Activated naive CD8-positive, alpha-beta T cell (primary cell): ENCODE data around the gene VPS11.
"Not testable (repeated sequence)": the region's sequence is repeated elsewhere in the genome, so short reads cannot be mapped to it uniquely, and the experiment has no call there.

ENCODE experiments used
- H3K27ac Mint-ChIP-seq: one replicate; pipeline ENCODE4 v1.8.0; 2021; ENCODE audit warnings: mixed read lengths
- H3K27me3 Mint-ChIP-seq: one replicate; pipeline ENCODE4 v1.8.0; 2021; ENCODE audit warnings: mixed read lengths
- H3K36me3 Mint-ChIP-seq: one replicate; pipeline ENCODE4 v1.8.0; 2021; ENCODE audit warnings: mixed read lengths
- H3K4me1 Mint-ChIP-seq: one replicate; pipeline ENCODE4 v1.8.0; 2021; ENCODE audit warnings: low read depth, mixed read lengths
- H3K4me3 Mint-ChIP-seq: one replicate; pipeline ENCODE4 v1.8.0; 2021; ENCODE audit warnings: mild to moderate bottlenecking, mixed read lengths
- H3K9me3 Mint-ChIP-seq: one replicate; pipeline ENCODE4 v1.8.0; 2021; ENCODE audit warnings: low read depth, mixed read lengths

The VPS11 gene

DNA sequence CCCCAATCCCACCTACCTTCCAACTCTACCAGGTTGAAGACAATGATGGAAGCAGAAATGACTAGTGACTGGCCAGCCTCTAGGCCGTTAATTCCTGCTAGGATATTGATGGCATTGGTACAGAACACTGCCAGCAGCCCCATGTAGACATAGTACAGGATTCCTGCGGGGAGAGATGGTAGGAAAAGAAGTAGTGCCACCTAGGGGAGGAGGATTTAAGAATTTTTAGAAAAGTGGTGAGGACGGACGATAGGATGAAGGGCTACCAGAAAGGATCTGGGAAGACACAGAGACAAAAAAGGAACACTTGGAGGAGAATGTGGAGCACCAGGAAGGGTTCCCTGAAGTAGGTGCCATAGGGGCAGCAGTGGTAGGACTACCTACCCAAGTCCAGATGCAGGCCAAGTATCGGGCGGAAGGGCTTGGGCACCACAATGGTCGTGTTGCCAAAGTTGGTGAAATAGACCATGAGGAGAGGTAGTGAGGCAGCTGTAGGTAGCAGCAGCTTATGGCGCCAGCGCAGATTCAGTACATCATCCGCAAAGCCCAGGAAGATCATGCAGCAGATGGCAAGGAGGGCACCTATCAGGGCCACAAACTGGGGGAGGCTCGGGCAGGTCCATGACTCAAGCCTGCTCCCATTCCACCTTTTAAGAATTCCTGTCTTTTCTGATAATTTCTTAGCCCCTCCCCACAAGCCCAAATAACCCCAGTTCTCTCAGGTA is 32.8 kb downstream of the VPS11 start:
- H3K36me3 Mint-ChIP-seq: peaks cover 8% of the 10 kb centered on the region
- H3K4me3 Mint-ChIP-seq: peak overlapping the region; percentile 98
- H3K27ac Mint-ChIP-seq: peak overlapping the region; percentile 100
- H3K27me3 Mint-ChIP-seq: no peaks in the 10 kb centered on the region
- peaks cover 43% of the 10 kb centered on the region for H3K4me1 Mint-ChIP-seq
- no peaks in the 10 kb centered on the region for H3K9me3 Mint-ChIP-seq

DNA sequence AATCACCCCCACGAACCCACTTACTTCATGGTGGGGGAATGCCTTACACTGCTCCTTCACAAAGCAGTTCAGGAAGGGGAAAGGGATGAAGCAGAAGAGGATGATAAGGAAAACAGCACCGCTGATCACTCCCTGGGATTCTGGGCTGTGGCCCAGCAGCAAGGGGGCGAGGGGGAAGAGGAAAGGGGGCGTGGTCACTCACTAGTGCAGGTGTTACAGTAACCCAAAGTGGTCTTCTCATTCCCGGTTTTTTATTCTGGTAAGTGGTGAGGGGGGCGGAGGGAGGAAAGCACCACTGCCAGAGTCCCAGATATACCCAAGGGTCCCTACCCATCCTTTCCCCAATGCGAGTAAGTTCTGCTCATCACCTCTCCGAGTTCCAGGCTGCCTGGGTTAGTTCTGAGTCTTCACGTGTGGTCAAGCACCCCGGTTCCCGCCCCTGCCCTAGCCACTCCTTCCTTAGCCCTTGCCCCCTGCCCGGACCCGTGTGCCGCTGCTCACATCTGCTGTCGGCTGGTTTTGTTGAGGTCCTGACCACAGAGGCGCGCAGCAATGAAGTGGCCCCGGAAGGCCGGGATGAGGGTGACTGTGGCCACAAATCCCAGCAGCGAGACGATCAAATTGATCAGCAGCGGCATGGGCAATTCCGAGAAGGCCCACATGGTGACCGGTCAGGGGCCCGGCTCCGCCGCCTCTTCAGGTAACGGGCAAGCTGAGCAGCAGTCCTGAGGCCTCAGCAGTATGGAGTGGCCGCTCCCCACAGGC is 33.6 kb downstream of the VPS11 start:
- Mint-ChIP-seq H3K27ac (peak overlapping the region; percentile 100), H3K9me3 (no peaks in the 10 kb centered on the region), H3K4me1 (peaks cover 38% of the 10 kb centered on the region), H3K27me3 (no peaks in the 10 kb centered on the region), H3K4me3 (peak overlapping the region; percentile 98), H3K36me3 (peaks cover 8% of the 10 kb centered on the region)

DNA sequence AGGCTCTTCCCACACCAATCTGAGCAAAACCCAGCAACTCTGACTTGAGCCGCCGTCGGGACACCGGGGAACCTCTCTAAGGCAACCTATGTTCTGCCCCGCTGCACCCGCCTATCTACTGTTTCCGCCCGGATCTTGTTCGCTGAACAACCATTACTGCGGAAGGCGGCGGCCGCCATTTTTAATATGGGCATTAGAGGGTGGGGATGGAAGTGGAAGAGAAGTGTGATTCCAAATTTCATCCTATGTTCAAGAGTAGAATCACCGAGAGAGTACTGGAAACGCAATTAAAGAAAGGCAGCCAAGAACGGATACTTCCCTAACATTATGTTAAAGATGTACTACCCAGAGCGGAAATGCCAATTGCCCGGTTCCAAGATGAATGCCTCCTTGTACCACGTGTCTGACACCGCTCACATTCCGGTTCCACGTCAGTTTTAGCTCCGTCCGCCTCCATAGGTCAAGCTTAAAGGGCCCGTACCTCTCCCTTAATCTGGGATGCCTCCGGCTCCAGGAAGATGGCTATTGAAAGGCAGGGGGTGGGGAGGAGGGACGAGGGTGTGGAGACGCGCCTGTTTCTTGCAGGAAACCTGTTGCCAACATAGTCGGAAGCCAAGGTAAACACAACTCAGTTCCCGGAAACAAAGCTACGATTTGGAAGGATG is 34.3 kb downstream of the VPS11 start, which contains the start of gene DPAGT1:
Gene DPAGT1, minus strand, starts transcription at position 95 of the 665 bp plus-strand sequence. CDS start 198 bp downstream, outside the sequence.
- Mint-ChIP-seq H3K27me3 (no peaks in the 10 kb centered on the region), H3K36me3 (peaks cover 4% of the 10 kb centered on the region), H3K4me3 (peak within 1 kb of the TSS; percentile 98), H3K9me3 (no peaks in the 10 kb centered on the region), H3K27ac (peak within 1 kb of the TSS; percentile 100), H3K4me1 (peaks cover 44% of the 10 kb centered on the region)

DNA sequence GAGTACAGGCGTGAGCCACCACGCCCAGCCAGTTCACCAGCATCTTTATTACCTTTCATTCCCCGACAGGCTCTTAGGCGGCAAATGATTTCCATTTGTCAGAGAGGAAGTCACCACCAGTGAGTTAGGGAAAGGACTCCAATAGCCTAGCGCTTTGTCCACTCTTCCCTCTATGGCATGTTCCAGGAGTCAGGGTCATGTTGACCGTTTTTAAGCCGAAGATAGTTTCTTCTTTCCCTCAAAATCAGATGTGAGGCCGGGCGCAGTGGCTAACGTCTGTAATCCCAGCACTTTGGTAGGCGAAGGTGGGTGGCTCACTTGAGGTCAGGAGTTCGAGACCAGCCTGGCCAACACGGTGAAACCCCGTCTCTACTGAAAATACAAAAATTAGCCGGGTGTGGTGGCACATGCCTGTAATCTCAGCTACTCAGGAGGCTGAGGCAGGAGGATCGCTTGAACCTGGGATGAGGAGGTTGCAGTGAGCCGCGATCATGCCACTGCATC is 35.6 kb downstream of the VPS11 start:
- peak overlapping the region; percentile 100 for H3K27ac Mint-ChIP-seq
- H3K27me3 Mint-ChIP-seq, H3K36me3 Mint-ChIP-seq, H3K9me3 Mint-ChIP-seq: not testable (repeated sequence)
- peak overlapping the region; percentile 98 for H3K4me3 Mint-ChIP-seq
- H3K4me1 Mint-ChIP-seq: peaks cover 46% of the 10 kb centered on the region

DNA sequence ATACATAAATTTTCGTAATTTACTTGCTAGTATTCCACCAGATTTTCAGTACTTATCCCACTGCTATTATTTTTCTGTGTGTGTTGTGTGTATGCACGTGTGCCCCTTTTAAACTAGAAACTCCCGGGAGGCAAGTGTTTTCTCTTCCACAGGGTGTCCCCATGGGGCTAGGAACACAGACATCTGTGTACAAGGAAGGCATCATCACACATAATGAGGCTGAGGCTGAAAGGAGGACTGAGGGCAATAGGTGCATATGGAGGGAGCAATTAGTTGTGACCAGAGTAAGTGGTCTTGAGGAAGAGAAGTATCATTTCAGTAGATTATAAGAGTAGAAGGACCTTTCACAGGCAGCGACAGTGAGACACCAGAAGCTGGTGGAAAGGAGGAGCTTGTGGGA is 36.2 kb downstream of the VPS11 start:
- peak overlapping the region; percentile 98 for H3K4me3 Mint-ChIP-seq
- H3K4me1 Mint-ChIP-seq: peaks cover 48% of the 10 kb centered on the region
- H3K36me3 Mint-ChIP-seq: peaks cover 3% of the 10 kb centered on the region

DNA sequence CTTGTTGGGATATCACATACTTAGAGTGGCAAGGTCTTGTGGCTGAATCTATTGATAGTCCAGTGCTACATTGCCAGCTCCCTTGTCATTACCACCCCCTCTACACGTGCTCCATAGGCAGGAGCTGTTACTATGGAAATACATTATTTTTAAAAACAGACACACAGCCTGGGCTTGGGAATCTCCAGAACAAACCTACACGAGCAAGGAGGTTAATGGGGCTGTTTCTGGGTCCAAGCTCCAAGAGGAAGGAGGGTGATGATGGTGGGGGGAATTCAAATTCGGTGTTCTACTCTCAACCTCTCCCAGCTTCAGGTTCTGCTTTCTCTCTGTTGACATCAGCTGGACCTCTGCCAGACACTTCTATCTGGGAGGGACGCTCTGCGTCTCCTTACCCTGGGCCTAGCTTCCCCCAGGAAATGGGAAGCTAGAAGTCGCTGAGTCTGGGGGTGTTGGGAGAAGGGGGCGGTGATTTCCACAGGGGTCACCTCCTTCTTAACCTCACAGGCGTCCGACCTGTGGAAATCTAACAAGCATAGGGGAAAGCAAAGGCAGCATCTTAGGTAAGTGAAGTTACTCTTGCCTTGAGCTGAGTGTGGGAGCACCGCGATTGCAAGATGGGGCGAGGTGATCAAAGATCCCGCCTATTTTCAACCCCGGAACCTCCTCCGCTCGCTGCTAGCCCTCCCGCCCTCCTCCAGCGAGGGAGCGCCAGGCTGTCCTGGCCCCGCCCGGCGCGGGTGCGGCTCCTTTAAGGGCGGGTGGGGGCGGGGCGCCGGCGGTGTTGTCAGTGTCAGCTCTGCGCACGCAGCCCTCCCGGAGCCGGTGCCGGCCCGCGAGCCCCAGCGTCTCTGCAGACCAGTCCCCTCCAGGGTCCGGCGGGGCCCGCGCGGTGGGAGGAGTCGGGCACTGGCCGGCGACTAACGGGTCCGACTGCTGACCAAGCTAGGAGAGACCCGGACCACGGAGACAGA is 39.2 kb downstream of the VPS11 start, which contains the start of gene C2CD2L:
Gene C2CD2L, plus strand, starts transcription at position 781 of the 974 bp plus-strand sequence. CDS start 398 bp downstream, outside the sequence.
- peaks cover 55% of the 10 kb centered on the region for H3K4me1 Mint-ChIP-seq
- no peaks in the 10 kb centered on the region for H3K27me3 Mint-ChIP-seq

More for the DNA sequence above, 36.2 kb downstream of the VPS11 start:
- no peaks in the 10 kb centered on the region for H3K27me3 Mint-ChIP-seq
- H3K27ac Mint-ChIP-seq: peak overlapping the region; percentile 81
- no peaks in the 10 kb centered on the region for H3K9me3 Mint-ChIP-seq

DNA sequence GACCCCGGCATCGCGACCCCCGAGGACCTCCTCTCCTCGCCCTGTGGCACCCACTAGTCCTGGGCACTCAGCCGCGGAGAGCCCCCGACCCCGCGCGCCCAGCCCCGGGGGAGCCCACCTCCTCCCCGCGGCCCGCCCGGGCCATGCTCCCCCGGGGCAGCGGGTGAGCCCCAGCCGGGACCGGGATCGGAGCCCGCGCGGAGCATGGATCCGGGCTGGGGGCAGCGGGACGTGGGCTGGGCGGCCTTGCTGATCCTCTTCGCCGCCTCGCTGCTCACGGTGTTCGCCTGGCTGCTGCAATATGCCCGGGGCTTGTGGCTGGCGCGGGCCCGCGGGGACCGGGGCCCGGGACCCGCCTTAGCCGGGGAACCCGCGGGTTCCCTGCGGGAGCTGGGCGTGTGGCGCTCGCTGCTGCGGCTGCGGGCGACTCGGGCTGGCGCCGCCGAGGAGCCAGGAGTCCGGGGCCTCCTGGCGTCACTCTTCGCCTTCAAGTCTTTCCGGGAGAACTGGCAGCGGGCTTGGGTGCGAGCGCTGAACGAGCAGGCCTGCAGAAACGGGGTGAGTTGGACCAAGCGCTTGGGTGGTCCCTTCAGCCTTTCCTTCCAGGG is 40.0 kb downstream of the VPS11 start:
- Mint-ChIP-seq H3K27me3 (no peaks in the 10 kb centered on the region), H3K36me3 (peaks cover 9% of the 10 kb centered on the region)

More for the DNA sequence above, 39.2 kb downstream of the VPS11 start, which contains the start of gene C2CD2L:
- H3K9me3 Mint-ChIP-seq: no peaks in the 10 kb centered on the region
- H3K4me3 Mint-ChIP-seq: peak within 1 kb of the TSS; percentile 94
- peaks cover 8% of the 10 kb centered on the region for H3K36me3 Mint-ChIP-seq
- H3K27ac Mint-ChIP-seq: peak within 1 kb of the TSS; percentile 84

DNA sequence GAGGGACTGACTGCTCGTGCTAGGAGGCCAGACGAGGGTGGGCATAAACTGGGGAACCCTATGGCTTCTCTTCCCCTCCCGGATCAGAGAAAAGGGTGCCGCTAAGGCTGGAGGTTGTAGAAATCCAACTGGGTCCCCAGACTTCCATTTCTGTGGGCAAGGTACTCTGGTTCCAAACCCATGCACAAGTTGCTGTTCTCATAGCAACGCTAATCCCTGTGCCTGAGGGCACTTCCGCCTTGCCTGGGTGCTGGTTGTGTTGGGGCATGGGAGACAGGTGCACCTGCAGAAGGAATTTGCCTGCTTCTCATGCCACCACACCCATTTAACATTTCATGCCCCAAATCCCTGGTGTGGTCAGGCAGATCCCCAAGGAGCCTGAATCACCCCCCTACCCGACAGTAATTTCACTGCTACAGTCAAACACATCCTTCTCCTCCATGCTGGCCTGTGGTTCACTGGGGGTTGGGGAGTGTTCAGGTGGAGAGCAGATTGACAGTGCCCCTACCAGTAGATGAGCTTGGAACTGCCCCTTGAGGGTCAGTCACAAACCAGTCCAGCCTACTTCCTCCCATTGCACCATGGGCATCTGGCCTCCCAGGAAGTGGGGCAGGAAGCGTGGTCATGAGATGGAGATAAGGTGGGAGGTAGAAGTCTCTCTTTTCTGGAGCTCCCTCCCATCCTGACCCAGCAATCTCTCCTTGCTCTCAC is 40.7 kb downstream of the VPS11 start:
- no peaks in the 10 kb centered on the region for H3K27me3 Mint-ChIP-seq
- H3K27ac Mint-ChIP-seq: peak overlapping the region; percentile 76
- peak overlapping the region; percentile 94 for H3K4me3 Mint-ChIP-seq
- peaks cover 9% of the 10 kb centered on the region for H3K36me3 Mint-ChIP-seq
- H3K4me1 Mint-ChIP-seq: peaks cover 50% of the 10 kb centered on the region
- H3K9me3 Mint-ChIP-seq: no peaks in the 10 kb centered on the region

More for the DNA sequence above, 40.0 kb downstream of the VPS11 start:
- Mint-ChIP-seq H3K4me3 (peak overlapping the region; percentile 94), H3K27ac (peak overlapping the region; percentile 76), H3K4me1 (peaks cover 48% of the 10 kb centered on the region), H3K9me3 (no peaks in the 10 kb centered on the region)

DNA sequence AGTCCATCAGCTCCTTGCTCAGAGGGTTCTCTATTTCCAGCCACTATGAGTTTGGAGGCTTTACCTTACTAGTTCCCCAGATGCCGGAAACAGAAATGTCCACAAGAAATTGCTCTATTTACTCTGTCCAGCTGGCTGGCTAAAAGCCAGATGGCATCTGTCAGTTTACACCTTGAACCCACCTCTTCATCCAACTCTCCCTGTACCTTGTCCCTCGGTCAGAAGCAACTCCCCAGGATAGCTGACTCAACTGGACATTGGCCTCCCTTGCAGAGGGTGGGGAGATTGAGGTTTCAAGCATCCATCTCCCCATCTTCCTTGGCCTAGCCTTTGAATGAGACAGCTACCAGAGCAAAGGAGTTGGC is 41.2 kb downstream of the VPS11 start:
- Mint-ChIP-seq H3K36me3 (peaks cover 9% of the 10 kb centered on the region), H3K27me3 (no peaks in the 10 kb centered on the region), H3K9me3 (no peaks in the 10 kb centered on the region), H3K4me3 (peak overlapping the region; percentile 94), H3K4me1 (peaks cover 48% of the 10 kb centered on the region), H3K27ac (peak overlapping the region; percentile 76)

DNA sequence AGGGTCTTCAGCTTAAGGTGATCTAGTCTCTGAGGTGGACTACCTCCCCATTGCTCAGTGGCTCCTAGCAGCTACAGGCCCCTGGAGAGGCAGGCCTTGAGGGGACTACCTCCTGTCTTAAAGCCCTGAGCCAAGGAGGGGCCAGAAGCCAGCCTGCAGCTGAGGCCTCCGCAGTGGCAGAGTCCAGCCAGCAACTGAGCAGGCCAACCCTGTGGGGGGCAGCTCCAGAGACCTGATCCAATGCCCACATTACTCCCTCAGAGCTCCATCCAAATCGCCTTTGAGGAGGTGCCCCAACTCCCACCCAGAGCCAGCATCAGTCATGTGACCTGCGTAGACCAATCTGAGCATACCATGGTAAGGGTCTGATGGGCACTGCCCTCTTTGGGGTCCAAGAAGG is 42.2 kb downstream of the VPS11 start:
- Mint-ChIP-seq H3K4me1 (peaks cover 48% of the 10 kb centered on the region), H3K27me3 (no peaks in the 10 kb centered on the region), H3K27ac (peak overlapping the region; percentile 81), H3K36me3 (peaks cover 9% of the 10 kb centered on the region), H3K4me3 (peak overlapping the region; percentile 94), H3K9me3 (no peaks in the 10 kb centered on the region)

DNA sequence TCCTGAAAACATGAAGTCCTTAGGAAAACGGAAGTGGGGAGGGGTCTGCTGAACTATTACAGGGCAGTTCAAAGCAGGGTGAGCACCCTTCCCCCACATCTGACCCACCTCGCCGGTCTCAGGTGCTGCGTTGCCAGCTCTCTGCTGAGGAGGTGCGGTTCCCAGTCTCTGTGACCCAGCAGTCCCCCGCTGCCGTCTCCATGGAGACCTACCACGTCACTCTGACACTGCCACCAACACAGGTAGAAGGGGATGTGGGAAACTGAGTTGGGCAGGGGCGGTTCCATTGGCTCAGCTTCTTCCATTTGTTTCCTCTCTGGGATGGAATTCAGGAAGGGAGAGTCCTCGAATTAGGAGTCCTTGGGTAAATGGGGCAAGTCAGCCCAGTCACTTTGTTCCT is 42.8 kb downstream of the VPS11 start:
- H3K9me3 Mint-ChIP-seq: no peaks in the 10 kb centered on the region
- H3K4me1 Mint-ChIP-seq: peaks cover 49% of the 10 kb centered on the region
- peak overlapping the region; percentile 9 for H3K4me3 Mint-ChIP-seq
- H3K27ac Mint-ChIP-seq: peak overlapping the region; percentile 81
- no peaks in the 10 kb centered on the region for H3K27me3 Mint-ChIP-seq
- peaks cover 13% of the 10 kb centered on the region for H3K36me3 Mint-ChIP-seq

DNA sequence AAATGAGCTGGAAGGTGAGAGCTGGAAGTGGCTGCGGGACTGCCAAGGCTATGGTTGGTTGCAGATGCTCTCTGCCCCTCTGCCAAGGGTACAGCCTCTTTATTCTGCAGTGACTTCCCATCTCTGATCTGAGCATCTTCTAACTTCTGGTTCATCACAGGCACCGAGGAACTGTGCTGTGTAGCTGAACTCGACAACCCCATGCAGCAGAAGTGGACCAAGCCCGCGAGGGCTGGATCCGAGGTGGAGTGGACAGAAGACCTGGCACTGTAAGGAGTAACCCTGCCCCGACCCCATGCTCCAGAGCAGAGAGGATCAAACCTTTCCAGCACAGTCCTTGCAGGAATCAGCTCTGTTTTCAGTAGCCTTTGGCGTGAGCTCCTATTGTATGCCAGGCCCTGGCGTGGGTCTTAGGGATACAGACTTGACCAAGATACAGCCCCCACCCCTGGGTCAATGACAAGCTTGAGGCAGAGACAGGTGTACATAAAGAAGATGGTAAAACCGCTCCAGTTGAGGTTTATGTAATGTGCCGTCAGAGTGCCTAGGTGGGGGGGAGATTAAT is 43.8 kb downstream of the VPS11 start:
- peaks cover 17% of the 10 kb centered on the region for H3K36me3 Mint-ChIP-seq
- H3K4me3 Mint-ChIP-seq: no peak overlapping the region
- H3K27ac Mint-ChIP-seq: peak overlapping the region; percentile 38
- H3K4me1 Mint-ChIP-seq: peaks cover 54% of the 10 kb centered on the region
- H3K27me3 Mint-ChIP-seq: no peaks in the 10 kb centered on the region
- H3K9me3 Mint-ChIP-seq: no peaks in the 10 kb centered on the region
